ENCODE data around the gene TREML4.

The TREML4 gene

DNA sequence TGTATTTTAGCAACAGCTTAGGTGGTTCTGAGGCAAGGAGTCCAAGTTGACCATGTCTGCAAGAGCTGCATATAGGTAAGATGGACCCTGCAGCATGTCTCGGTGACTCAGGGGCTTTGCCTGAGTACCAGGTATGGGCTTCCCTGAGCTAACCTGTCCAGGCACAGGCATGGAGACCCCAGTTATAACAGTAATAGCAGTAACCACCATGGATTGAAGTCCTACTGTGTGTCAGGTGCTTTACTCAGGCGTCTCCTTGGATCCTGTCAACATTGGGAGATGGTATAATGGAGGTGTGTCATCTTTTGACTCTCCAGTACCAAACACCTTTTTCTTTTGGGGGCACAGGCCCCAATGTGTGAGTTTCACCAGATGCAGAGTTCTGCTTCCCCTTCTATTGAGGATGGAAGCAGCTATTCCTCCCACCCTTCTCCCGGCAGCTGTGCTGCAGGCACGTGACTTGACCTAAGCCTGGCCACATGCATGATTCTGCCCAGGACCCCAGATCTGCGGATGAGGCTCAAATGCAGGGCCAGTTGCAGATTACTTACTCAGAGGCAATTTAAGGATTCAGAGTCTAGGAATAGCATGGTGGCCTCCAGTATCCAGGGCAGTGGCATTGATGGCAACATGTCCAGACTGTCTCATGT, 44.6 kb downstream of the TREML4 start:
- no peak overlapping the region for H3K4me3 ChIP-seq (ENCODE audit: low read length)
- no peak for DNase-seq (ENCODE audit: low read depth, low spot score)

- DNase-seq (ENCODE audit: low read depth, low spot score), result no peak
- no peak overlapping the region for H3K4me3 ChIP-seq (ENCODE audit: low read length)
Observed at GRCh38 chr6:41273714-41274113, 45.6 kb downstream of the TREML4 start.

- no peak overlapping the region for H3K4me3 ChIP-seq (ENCODE audit: low read length)
- no peak for DNase-seq (ENCODE audit: low read depth, low spot score)
Observed at GRCh38 chr6:41274256-41274655, 46.1 kb downstream of the TREML4 start.

DNA sequence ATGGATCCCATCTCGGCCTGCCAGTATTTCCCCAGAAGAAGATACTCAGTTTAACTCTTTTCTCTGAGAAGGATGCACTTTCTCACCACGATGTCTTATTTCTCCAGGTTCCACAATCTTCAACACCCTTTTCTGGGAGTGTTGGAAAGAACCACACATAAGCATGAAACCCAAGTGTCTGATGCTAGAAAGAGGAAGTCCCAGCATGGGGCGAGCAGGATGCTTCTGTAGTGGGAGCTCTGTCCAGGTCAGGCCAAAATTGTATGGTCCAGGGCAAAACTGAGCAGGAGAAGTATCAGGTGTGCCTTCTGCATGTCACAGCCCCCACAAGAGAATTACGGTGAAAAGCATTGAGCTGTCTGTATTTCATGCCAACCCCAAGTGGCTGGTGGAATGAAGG, 47.3 kb downstream of the TREML4 start:
- H3K4me3 ChIP-seq (ENCODE audit: low read length), result no peak overlapping the region
- no peak for DNase-seq (ENCODE audit: low read depth, low spot score)

GRCh38 chr6:41277605-41278004, 49.5 kb downstream of the TREML4 start:
- no peak for DNase-seq (ENCODE audit: low read depth, low spot score)
- H3K4me3 ChIP-seq (ENCODE audit: low read length), result no peak overlapping the region

GRCh38 chr6:41278699-41279405, 50.7 kb downstream of the TREML4 start:
- peak; percentile 81 for DNase-seq (ENCODE audit: low read depth, low spot score)

GRCh38 chr6:41280381-41281057, 52.4 kb downstream of the TREML4 start:
- DNase-seq (ENCODE audit: low read depth, low spot score), result no peak
- H3K4me3 ChIP-seq (ENCODE audit: low read length), result no peak overlapping the region

More at GRCh38 chr6:41278699-41279405, 50.7 kb downstream of the TREML4 start:
- H3K4me3 ChIP-seq (ENCODE audit: low read length), result no peak overlapping the region

- no peak for DNase-seq (ENCODE audit: low read depth, low spot score)
- H3K4me3 ChIP-seq (ENCODE audit: low read length), result no peak overlapping the region
Observed at GRCh38 chr6:41283600-41283999, 55.5 kb downstream of the TREML4 start.

- no peak overlapping the region for H3K4me3 ChIP-seq (ENCODE audit: low read length)
- no peak for DNase-seq (ENCODE audit: low read depth, low spot score)
Observed at GRCh38 chr6:41284726-41285125, 56.6 kb downstream of the TREML4 start.

DNA sequence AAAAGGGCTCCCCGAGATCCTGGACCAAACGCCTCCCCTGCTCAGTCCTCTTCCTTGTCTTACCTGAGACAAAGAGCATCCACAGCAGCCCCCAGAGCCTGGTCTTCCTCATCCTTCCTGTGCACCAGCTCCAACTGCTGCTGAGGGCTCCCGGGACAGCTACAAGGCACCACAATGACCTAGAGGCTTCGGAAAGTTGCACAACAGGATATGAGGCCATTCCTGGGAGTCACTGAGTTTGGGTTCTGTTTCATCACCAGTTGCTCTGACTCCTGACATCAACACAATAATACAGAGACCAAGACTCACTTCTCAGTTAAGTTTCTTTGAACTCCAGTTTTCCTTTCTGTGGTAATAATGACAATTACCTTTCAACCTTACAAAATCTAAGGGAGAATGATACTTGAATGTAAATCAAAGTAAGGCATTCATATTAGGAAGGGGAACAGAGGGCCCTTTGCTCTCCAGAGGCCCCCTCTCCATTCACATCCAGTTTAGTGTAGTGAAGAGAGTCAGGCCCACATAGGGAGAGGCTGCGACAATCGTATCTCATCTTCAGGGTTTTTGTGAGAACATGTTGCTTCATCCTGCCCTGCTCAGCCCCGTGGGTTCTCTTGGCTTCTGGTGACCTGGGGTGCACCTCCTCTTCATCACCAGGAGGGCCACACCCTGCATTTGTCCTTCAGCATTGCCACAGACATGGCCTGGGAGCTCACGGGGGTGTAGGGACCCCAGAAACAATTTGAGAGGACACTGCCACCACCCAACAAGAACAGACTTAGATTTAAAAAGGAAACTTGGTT, 58.6 kb downstream of the TREML4 start, which contains the start of gene TREM1:
Gene TREM1, minus strand, starts transcription at position 139 of the 803 bp plus-strand sequence. Its CDS starts 27 bp downstream, at position 112.
- no peak within 1 kb of the TSS for H3K4me3 ChIP-seq (ENCODE audit: low read length)
- DNase-seq (ENCODE audit: low read depth, low spot score), result no peak

- no peak for DNase-seq (ENCODE audit: low read depth, low spot score)
- H3K4me3 ChIP-seq (ENCODE audit: low read length), result no peak overlapping the region
Observed at GRCh38 chr6:41288030-41288753, 60.0 kb downstream of the TREML4 start.
